ENCODE results near the gene SLA2. TPM values are rescaled to one million over a fixed set of nuclear protein-coding genes. Genes with fewer than 3 reads are reported as not detected.
A peak's percentile ranks its signal among the peaks of the same experiment; 100 is the strongest.

The SLA2 gene
- total RNA-seq, 1 donor from 2014 or later, result 0.21 TPM

DNA sequence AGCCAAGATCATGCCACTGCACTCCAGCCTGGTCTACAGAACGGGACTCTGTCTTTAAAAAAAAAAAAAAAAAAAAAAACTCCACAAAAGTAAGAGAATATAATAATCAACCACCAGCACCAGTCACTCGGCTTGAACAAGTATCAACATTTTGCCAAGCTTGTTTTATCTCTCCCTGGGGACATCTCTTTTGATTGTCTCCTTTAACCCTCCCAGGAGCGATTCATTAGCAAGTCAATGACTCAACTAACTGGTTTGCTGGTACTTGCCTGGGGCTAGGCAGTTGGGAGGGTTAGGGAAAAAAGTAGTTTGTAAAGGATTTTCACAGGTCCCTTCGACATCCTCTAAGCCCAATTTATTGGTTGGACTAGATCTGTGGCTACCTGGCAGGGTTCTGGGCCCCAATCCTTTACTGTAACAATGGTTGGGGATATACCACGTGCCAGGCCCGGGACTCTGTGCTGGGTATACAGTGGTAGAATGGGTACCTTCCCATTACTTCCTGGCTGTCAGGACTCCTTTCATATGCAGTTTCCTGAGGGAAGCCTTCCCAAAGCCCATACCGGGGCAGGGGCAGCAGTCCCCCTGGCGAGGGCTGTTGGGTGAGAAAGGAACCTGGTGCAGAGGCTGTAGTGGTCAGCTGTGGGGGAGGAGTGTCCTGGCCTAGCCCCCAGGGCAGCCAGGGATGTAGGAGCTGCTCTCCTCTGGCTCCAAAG lies 60.4 kb downstream of the SLA2 start:
- Histone ChIP-seq H3K4me2 (no peak overlapping the region), H3K79me2 (ENCODE audit: low read depth) (peaks cover 4% of the 10 kb centered on the region), H2AFZ (replicated peaks) (no peak overlapping the region), H3K4me3 (no peak overlapping the region), H3K4me1 (no peaks in the 10 kb centered on the region), H3K36me3 (no peaks in the 10 kb centered on the region), H3F3A (ENCODE audit: low read depth) (peaks cover 33% of the 10 kb centered on the region), H3K27me3 (no peaks in the 10 kb centered on the region), H4K20me1 (ENCODE audit: low read depth) (peaks cover 10% of the 10 kb centered on the region), H3K9me3 (ENCODE audit: low read depth) (no peaks in the 10 kb centered on the region), H3K9ac (no peak overlapping the region), H3K27ac (peak overlapping the region; percentile 63)
- H3K9me3 Mint-ChIP-seq, result no peaks in the 10 kb centered on the region
- no peaks in the 10 kb centered on the region for H3K27me3 Mint-ChIP-seq (ENCODE audit: insufficient read depth, low read depth)
- no peak overlapping the region for H3K4me3 Mint-ChIP-seq
- peak; percentile 23 for DNase-seq (ENCODE audit: low spot score)
- TF ChIP-seq EZH2 (IDR thresholded peaks at IDR 0.05) (no peak), CTCF (IDR thresholded peaks at IDR 0.05) (no peak), EZH2phosphoT487 (IDR thresholded peaks at IDR 0.05) (no peak)
- peaks cover 33% of the 10 kb centered on the region for H3K36me3 Mint-ChIP-seq
- no peak overlapping the region for H3K27ac Mint-ChIP-seq
- no peaks in the 10 kb centered on the region for H3K4me1 Mint-ChIP-seq

DNA sequence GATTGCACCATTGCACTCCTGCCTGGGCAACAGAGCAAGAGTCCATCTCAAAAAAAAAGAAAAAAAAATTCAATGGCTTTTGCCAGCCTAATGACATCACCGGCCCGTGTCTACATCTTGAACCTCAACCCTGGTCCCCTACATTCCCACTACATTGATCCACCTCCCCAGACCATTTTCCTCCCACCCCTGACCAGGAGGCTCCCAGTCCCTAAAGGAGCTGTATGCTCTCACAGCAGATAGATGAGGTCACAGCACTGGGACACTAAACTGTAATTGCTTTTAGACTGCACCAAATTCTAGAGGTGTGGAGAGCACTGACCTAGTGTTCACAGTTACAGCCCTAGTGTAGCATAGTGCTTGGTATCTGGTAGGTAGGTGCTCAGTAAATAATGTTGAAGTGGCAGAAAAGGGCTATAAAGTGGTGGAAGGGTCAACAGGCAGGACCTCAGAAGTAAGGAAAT lies 61.9 kb downstream of the SLA2 start:
- no peaks in the 10 kb centered on the region for H3K9me3 Mint-ChIP-seq
- Histone ChIP-seq H3K27me3 (no peaks in the 10 kb centered on the region), H3K36me3 (no peaks in the 10 kb centered on the region), H3K4me1 (peaks cover 3% of the 10 kb centered on the region), H3F3A (ENCODE audit: low read depth) (peaks cover 44% of the 10 kb centered on the region), H3K79me2 (ENCODE audit: low read depth) (peaks cover 15% of the 10 kb centered on the region), H2AFZ (replicated peaks) (no peak overlapping the region), H3K9ac (no peak overlapping the region), H3K27ac (peak overlapping the region; percentile 46), H4K20me1 (ENCODE audit: low read depth) (peaks cover 20% of the 10 kb centered on the region), H3K9me3 (ENCODE audit: low read depth) (no peaks in the 10 kb centered on the region), H3K4me3 (no peak overlapping the region), H3K4me2 (no peak overlapping the region)
- H3K4me1 Mint-ChIP-seq, result no peaks in the 10 kb centered on the region
- H3K36me3 Mint-ChIP-seq, result peaks cover 37% of the 10 kb centered on the region
- no peak overlapping the region for H3K4me3 Mint-ChIP-seq
- no peak overlapping the region for H3K27ac Mint-ChIP-seq
- H3K27me3 Mint-ChIP-seq (ENCODE audit: insufficient read depth, low read depth), result no peaks in the 10 kb centered on the region
- no peak for DNase-seq (ENCODE audit: low spot score)
- TF ChIP-seq CTCF (IDR thresholded peaks at IDR 0.05) (no peak), EZH2phosphoT487 (IDR thresholded peaks at IDR 0.05) (no peak), EZH2 (IDR thresholded peaks at IDR 0.05) (no peak)

- DNase-seq (ENCODE audit: low spot score), result no peak
- peaks cover 26% of the 10 kb centered on the region for H3K79me2 ChIP-seq (ENCODE audit: low read depth)
- Mint-ChIP-seq H3K36me3 (peaks cover 39% of the 10 kb centered on the region), H3K4me3 (no peak overlapping the region), H3K27ac (no peak overlapping the region), H3K9me3 (no peaks in the 10 kb centered on the region), H3K4me1 (no peaks in the 10 kb centered on the region), H3K27me3 (ENCODE audit: insufficient read depth, low read depth) (no peaks in the 10 kb centered on the region)
- no peaks in the 10 kb centered on the region for H3K27me3 ChIP-seq
- H3K36me3 ChIP-seq, result no peaks in the 10 kb centered on the region
- no peaks in the 10 kb centered on the region for H3K9me3 ChIP-seq (ENCODE audit: low read depth)
- H3K4me3 ChIP-seq, result no peak overlapping the region
- H4K20me1 ChIP-seq (ENCODE audit: low read depth), result peaks cover 31% of the 10 kb centered on the region
- no peak overlapping the region for H3K9ac ChIP-seq
- no peak overlapping the region for H3K27ac ChIP-seq
- no peak overlapping the region for H3K4me2 ChIP-seq
- peaks cover 44% of the 10 kb centered on the region for H3F3A ChIP-seq (ENCODE audit: low read depth)
- no peak overlapping the region for H2AFZ ChIP-seq (replicated peaks)
- peaks cover 3% of the 10 kb centered on the region for H3K4me1 ChIP-seq
- TF ChIP-seq EZH2phosphoT487 (IDR thresholded peaks at IDR 0.05), result no peak
- no peak for TF ChIP-seq EZH2 (IDR thresholded peaks at IDR 0.05)
- no peak for TF ChIP-seq CTCF (IDR thresholded peaks at IDR 0.05)
Measured at GRCh38 chr20:36582821-36583220, 63.2 kb downstream of the SLA2 start.
